ENCODE results near the gene RABL3.
"Not testable (repeated sequence)": the region's sequence is repeated elsewhere in the genome, so short reads cannot be mapped to it uniquely, and the experiment has no call there.

RABL3 gene

GRCh38 chr3:120642368-120642948 lies 99.9 kb downstream of the RABL3 start:
- DNase-seq, result no peak

GRCh38 chr3:120641696-120642246 lies 100.5 kb downstream of the RABL3 start:
- no peak for DNase-seq

- no peak for DNase-seq
Observed at GRCh38 chr3:120640231-120640630, 102.1 kb downstream of the RABL3 start.

GRCh38 chr3:120638820-120639219 lies 103.5 kb downstream of the RABL3 start:
- DNase-seq, result not testable (repeated sequence)

GRCh38 chr3:120637851-120638559 lies 104.3 kb downstream of the RABL3 start:
- DNase-seq, result no peak

- peak; percentile 22 for DNase-seq
Observed at GRCh38 chr3:120636795-120637401, 105.4 kb downstream of the RABL3 start.
